ACHN (cell line): ENCODE measurements around the gene RFX7.
"Not testable (repeated sequence)": the region's sequence is repeated elsewhere in the genome, so short reads cannot be mapped to it uniquely, and the experiment has no call there.

ENCODE experiments used
- DNase-seq: peaks from one replicate; pipeline ENCODE4 v3.0.0-alpha.2; 2015
- in situ Hi-C: cut with HindIII; loops from 2 replicates; pipeline ENCODE4 v1.10.0; 2017; ENCODE audit warnings: low sequenced_read_pairs, low pct_ligation_motif_present, low pct_unique_long_range_greater_than_20kb

The RFX7 gene

DNA sequence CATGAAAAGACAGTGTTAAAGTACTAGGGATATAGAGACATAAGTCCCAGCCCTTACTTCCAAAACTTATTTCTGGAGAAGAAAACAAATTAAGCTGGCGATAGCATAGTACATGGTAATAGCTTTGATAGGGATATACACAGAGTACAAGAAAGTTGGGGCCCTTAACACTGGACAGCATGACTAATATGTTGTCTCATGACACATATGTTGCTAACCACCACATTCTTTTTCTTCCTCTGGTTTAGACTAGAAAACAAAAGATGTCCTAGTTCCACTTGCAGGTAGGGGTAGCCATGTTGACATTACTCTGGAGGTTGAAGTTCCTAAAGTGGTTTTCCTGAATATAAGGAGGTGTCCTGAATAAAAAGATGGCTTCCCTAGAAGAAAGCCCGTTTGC is 75.3 kb downstream of the RFX7 start:
- in situ Hi-C loops = no loop called here
- DNase-seq = no peak

- in situ Hi-C loops = no loop called here
- no peak for DNase-seq
Measured at GRCh38 chr15:56165234-56165633, 78.4 kb downstream of the RFX7 start.

DNA sequence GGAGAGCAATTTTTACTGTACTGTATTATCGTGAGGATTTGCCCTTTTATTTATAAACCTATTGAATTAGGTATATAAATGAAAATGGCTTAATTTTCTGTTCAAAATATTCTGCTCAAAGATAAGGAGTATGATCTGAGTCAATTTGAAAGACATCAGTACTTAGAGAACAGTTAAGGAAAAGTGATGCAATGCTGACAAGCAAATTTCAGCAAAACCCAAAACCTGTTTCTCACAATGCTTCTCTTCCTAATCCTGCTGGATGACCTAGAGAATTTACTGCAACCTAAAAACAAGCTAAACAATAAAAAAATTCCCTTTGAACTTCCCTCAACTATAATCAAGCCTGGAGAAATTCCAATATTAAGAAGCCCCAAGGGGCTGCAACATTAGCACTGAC is 82.7 kb downstream of the RFX7 start:
- in situ Hi-C loops = no loop called here
- DNase-seq = no peak

DNA sequence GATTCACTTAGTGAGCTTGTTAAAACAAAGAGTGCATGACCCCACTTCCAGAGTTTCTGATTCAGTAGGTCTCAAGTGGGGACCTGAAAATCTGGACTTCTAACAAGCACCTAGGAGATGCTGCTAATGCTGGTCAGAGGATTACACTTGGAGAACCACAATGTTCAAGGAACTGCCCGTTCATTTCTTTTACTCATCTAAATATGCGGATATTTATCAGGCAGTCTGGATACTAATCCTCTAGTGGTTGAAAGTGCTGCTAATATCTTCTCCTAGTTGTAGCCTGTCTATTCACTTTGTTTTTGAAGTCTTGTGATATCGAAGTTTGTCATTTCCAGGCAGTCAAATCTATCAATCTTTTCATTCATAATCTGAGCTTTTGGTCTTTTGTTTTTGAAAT is 86.8 kb downstream of the RFX7 start:
- no peak for DNase-seq
- in situ Hi-C loops = no loop called here

- in situ Hi-C loops, DNase-seq: not testable (repeated sequence)
Measured at GRCh38 chr15:56155278-56155677, 88.4 kb downstream of the RFX7 start.

GRCh38 chr15:56154768-56155167 is 88.9 kb downstream of the RFX7 start:
- in situ Hi-C loops, DNase-seq: not testable (repeated sequence)

DNA sequence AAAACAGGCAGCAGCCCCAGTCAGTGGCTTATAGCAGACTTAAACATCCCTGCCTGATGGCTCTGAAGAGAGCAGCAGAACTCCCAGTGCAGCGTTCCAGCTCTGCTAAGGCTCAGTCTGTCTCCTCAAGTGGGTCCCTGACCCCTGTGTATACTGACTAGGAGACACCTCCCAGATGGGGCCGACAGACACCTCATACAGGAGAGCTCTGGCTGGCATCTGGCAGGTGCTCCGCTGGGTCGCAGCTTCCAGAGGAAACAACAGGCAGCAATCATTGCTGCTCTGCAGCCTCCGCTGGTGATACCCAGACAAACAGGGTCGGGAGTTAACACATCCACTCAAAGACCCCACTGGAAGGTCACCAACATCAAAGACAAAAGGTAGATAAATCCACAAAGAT is 93.5 kb downstream of the RFX7 start:
- DNase-seq = no peak
- in situ Hi-C loops = no loop called here

- DNase-seq = no peak
- in situ Hi-C loops = no loop called here
Measured at GRCh38 chr15:56148064-56148463, 95.6 kb downstream of the RFX7 start.

- in situ Hi-C loops = no loop called here
- no peak for DNase-seq
Measured at GRCh38 chr15:56146756-56147155, 96.9 kb downstream of the RFX7 start.

- in situ Hi-C loops = no loop called here
- no peak for DNase-seq
Measured at GRCh38 chr15:56128081-56128480, 115.6 kb downstream of the RFX7 start.

GRCh38 chr15:56126409-56126808 is 117.3 kb downstream of the RFX7 start:
- in situ Hi-C loops = no loop called here
- no peak for DNase-seq

DNA sequence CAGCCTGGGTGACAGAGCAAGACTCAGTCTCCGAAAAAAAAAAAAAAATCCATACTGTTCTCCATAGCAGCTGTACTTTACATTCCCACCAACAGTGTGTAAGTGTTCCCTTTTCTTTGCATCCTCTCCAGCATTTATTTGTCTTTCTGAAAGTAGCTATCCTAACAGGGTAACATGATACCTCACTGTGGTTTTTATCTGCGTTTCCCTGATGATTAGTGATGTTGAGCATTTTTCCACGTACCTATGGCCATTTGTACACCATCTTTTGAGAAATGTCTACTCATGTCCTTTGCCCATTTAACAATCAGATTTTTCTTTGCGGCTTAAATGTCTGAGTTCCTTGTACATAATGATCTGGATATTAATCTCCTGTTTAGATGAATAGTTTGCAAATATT is 119.3 kb downstream of the RFX7 start:
- no peak for DNase-seq
- in situ Hi-C loops = no loop called here

DNA sequence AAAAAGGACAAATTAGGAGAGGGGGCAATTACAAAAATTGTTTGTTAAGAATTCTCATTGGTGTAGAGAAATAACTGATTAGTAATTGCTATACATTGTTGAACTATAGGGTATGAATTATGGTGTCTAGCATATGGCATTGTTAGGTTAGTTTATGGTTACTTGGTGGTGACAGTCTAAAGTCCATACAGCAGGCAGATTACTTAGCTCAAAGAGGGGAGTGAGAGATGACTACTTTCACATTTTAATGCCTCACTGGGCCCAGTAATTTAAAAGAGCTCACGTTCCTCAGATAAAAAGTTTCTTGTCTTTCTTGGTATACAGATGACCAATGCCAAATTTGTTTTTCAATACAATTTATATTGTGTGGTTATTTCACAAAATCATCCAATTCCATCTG is 137.8 kb downstream of the RFX7 start:
- in situ Hi-C loops = no loop called here
- DNase-seq = no peak

DNA sequence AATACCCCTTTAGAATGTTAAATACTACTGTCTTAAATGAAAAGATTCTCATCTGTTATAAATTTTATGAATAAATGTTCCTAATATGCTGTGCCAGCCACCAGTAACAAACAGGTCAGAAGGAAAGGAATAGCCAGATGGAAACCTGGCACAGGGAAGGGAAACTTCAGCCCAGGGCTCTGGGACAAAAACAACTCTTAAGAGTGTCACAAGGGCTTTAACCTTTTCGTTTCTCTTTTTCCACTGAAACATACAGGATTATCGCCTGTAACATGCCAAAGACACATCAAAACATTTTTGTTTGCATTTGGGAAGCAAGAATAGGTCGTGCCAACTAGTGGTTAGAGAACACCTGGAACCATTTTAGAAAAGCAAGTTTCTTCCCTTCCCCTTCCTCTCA is 141.2 kb downstream of the RFX7 start:
- in situ Hi-C loops = no loop called here
- no peak for DNase-seq

GRCh38 chr15:56099311-56099710 is 144.4 kb downstream of the RFX7 start:
- in situ Hi-C loops = no loop called here
- DNase-seq = no peak

GRCh38 chr15:56098195-56098863 is 145.3 kb downstream of the RFX7 start:
- no peak for DNase-seq
- in situ Hi-C loops = no loop called here

DNA sequence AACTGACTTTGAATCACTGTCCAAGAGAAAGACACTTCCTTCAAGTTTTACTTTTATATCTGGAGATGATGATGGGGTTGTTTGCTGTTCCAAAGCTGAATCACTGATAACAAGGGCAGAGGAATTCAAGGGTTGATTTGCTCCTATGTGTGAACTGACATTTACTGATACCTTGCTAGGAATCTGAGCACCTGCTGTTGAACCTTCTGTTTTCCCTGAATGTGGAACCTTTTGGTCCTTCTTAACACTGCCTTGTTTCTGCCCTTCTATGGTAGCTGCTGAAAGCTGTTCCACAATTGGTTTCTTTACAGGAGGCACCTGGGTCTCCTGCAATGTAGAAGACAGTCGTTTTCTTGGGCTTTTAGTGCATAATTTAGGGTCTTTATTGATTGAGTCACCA is 148.3 kb downstream of the RFX7 start:
- in situ Hi-C loops = no loop called here
- no peak for DNase-seq

- DNase-seq = no peak
- in situ Hi-C loops = no loop called here
Measured at GRCh38 chr15:56094171-56094570, 149.5 kb downstream of the RFX7 start.

- in situ Hi-C loops = no loop called here
- no peak for DNase-seq
Measured at GRCh38 chr15:56088389-56088788, 155.3 kb downstream of the RFX7 start.

GRCh38 chr15:56086566-56086965 is 157.1 kb downstream of the RFX7 start:
- in situ Hi-C loops = no loop called here
- DNase-seq = no peak

DNA sequence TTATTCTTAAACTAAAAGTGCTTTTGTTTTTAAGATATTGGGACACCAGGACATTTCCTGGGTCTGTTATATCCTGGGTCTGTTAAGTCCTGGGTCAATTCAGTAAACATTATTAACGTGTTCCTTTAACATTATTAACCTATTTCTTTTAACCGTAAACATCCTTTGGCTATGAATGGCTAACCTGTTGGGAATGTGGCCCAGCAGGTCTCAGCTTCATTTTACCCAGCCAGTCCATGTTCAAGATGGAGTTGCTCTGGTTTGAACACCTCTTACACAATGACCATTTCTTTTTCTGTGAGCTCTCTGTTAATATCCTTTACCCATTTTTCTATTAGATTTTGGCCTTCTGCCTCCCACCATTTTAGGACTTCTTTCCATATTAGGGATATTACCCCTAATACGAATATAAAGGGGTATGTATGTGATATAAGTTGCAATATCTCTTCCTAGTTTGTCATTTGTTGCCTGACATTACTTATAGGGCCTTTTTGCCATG is 161.4 kb downstream of the RFX7 start:
- no peak for DNase-seq
- in situ Hi-C loops = no loop called here
